Iris pigment epithelial cell (primary cell): Measurements from ENCODE around the gene HOXC10.

ENCODE experiments used
- DNase-seq: peaks from one replicate; pipeline ENCODE4 v3.0.0-alpha.2; 2011; ENCODE audit warnings: low read depth

Gene HOXC10

DNA sequence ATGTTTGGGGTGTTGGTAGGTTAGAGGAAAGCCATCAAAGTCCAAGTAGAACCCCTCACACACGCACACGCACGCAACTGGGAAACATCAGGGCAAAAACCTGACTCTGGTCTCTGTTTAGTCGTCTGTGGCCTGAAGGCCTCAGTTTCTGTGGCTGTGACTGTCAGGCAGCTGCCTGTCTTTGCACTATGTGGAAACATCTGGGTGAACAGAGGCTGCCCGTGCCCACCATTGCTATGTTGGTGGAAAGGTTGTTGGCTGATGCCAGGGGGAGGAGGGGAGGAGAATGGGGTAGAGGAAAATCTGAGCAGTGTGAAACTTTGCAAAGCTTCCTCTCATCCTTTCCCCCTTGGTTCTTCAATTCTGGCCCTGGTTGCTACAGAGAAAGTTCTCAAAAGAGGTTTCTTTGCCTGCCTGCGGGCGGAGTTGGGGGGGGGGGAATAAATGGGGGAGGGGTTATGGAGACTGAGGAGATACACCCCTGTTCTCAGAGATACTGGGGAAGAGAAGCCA, 7.5 kb downstream of the HOXC10 start:
- no peak for DNase-seq

DNA sequence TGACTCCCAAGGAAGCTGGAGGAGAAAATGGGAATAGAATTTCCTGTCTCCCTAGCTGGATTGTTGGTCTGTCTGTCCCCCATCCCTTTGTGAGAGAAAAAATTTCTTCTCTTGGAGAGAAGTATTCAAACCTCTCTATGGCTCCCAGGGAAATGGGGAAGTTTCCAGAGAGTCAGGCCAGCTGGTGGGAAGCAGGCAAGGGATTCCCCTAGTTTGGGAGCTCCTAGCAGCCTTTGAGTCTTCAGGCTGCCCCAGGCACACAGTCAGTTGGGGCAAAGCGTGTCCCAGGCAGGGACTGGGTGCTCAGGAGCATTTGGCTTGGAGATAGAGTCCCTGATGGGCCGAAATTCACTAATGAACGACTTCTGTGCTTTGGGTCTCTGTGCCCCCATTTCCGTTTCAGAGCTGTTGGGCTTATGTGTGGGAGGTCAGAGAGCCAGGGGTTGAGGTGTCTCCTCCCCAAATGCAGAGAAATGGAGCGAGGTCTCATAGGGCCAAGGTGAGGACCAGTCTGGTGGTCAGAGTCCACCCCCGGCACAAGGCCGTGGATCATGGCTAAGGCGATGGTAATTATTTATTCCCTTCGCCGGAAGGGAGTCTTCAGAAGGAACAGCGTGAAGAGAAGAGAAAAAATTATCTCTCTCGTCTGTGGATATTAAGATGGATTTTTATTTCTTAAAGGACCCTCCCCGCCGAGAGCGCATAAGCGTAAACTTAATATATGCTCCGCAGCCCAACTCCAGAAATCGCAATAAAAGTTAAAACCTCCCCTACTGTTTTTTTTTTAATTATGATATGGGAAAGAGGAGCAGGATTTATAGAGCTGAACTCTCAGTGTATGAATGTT, 8.4 kb downstream of the HOXC10 start:
- no peak for DNase-seq

GRCh38 chr12:53994009-53994263, 9.0 kb downstream of the HOXC10 start:
- DNase-seq = no peak

DNA sequence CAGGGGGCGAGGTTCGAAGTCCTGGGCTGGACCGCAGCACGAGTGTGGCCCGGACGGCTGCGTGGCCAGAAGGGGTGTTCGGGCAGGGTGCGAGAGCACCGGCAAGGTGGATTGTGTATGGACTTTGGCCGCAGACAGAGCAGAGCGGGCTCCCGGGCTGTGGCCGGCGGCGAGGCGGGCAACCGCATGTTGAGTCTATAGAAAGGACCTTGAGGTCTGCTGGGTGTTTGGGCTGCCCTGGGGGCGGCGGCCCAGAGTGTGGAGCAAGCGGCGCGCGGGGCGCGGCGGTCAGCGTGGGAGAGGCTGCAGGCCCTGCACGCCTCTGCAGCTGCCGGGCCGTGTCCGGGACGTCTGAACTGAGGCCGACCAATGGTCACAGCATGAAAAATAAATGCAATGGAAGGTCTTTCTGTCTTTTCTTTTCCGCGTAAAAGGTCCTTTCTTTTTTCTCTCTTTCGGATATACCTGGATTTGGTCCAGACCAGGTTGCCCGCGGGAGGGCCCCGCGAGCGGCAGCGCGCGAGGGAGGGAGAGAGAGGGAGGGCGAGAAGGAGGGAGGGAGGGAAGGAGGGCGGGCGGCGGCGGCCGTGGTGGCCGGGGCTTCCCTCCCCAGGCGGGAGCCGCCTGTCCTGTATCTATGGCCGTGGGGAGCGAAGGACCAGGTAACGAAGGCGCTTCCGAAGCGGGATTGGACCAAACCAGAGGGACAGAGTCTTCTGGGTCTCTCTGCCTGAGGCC, 9.5 kb downstream of the HOXC10 start:
- no peak for DNase-seq

GRCh38 chr12:53995002-53995377, 10.0 kb downstream of the HOXC10 start:
- DNase-seq = no peak

GRCh38 chr12:53995378-53996239, 10.7 kb downstream of the HOXC10 start:
- DNase-seq = peak; percentile 17

GRCh38 chr12:53996240-53997203, 11.6 kb downstream of the HOXC10 start:
- no peak for DNase-seq

DNA sequence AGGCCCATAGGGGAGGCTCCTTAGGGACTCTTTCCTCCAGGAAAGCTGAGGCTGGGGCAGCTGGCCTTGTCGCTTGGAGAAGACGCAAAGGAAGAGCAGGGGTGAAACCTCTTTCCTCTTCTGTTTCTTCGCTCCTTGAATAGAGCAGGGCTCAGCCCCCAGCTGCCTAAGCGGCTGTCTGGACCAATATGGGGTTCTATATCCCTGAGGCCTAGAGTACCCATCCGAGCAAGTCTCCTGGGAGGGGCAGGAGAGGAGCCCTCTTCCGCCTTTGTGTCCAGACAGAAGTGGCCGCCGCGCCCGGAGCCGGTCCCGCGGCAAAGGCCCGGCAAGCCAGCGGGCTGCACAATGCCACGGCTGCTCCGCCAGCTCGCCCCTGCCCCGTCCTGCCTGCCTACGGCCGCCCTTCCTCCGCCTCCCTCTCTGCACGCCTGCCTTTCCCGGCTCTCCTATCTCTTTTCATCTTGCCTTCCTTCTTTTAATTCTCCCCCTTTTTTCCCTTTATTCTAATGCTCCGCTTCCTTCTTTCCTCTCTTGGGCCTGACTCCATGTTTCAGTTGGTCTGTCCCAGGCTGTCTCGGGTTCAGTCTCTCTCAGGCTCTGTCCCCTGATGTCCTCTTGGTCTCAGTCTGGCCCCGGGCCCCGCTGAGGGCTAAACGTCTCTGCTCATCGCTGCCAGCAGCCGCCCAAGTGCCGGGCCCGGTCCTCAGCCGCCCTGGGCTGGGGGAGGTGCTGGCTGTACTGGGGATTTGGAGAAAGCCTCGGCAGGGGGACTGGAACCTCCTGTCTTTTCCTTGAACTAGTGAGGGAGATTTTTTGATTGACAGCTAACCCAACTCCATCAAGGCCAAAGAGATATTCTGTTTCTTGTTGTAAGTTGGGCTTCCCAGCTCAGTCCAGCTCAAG, 12.5 kb downstream of the HOXC10 start:
- no peak for DNase-seq

DNA sequence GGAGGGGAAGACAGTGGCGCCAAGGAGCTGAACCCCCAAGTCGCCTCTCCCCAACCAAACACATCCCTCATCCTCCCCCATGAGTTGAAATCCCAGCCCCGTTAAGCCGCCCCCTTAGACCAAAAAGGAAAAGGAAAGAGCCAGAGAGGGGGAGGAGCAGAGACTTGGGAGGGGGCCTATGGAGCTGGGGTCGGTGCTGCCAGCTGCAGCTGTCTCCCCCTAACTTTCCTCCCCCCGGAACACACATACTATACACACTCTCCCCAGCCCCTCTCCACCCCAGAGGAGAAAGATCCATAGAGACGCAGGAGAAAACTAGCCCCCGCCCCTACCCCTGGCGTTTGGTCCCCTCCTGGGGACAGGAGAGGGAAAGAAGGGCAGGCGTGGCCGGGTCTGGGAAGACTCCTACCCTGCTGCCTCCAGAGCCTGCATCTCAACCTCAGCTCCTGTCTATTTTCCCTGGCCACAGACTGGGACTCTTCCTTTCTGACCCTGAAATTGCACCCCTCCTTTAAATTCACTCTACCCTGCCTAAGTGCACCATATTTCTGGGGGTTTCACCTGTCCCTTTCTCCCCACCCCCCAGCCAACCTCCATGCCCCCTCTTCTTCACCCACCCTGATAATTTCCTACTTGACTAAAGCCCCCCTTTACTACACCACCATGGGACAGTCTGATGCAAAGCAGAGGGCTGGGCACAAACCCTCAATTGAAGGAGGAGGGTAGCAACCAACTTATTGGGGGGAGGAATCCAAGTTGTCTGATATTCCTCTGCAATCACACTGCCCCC, 13.4 kb downstream of the HOXC10 start:
- no peak for DNase-seq

- no peak for DNase-seq
Observed at GRCh38 chr12:53998900-53999236, 13.9 kb downstream of the HOXC10 start.

DNA sequence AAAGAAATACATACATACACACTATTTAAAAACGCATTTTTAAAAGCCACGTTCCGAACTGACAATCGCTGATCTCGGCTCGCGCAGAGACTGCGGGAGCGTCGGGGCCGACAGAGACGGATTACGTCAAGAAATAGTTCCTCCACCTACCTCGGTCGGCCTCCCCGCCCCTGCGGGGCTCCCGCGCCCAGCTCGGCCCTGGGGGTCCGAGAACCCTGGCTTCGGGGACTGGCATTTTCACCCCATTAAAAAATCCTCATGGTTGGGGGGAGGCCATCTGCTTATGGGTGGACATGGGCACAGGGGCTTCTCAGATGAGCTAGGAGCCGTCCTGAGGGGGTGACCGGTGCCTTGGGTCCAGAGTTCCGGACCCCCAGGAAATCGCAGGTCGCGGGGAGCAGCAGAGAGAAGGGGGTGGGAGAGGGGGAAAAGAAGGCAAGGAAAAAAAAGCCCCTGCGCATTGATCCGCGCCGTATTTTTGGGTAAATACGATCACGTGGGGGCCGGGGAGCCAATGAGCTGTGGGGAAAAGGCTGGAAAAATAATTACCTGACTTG, 14.7 kb downstream of the HOXC10 start:
- DNase-seq = peak; percentile 59

DNA sequence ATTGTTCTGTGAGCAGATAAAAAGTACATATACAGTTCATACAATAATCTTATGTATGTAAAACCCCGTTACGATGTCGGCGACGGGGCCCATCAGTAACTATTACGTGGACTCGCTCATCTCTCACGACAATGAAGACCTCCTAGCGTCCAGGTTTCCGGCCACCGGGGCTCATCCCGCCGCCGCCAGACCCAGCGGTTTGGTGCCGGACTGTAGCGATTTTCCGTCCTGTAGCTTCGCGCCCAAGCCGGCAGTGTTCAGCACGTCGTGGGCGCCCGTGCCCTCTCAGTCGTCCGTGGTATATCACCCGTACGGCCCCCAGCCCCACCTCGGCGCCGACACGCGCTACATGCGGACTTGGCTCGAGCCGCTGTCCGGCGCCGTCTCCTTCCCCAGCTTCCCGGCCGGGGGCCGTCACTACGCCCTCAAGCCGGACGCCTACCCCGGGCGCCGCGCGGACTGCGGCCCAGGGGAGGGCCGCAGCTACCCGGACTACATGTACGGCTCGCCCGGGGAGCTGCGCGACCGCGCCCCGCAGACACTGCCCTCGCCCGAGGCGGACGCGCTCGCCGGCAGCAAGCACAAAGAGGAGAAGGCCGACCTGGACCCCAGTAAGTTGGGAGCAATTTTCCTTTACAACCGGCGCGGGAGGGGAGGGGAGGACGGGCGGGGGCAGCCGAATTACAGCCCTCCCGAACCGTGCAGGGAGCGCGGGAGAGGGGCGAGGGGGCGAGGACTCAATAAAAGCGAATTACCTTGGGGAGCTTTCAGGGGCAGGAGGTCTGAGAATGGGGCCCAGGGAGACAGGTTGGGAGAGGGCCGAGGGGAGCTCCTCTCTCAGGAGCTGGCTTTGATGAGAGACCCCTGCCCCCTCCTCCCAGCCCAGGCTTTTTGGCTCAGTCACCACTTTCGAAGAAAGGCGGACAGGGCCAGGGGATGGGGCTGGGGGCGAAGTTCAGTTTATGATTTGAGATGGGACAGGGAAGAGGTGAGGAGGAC, 15.5 kb downstream of the HOXC10 start, which contains the start of gene HOXC9:
Gene HOXC9 (plus strand): TSS at position 46 of the 999 bp plus-strand sequence. CDS start 28 bp downstream, at position 74.
- DNase-seq = peak; percentile 16

DNA sequence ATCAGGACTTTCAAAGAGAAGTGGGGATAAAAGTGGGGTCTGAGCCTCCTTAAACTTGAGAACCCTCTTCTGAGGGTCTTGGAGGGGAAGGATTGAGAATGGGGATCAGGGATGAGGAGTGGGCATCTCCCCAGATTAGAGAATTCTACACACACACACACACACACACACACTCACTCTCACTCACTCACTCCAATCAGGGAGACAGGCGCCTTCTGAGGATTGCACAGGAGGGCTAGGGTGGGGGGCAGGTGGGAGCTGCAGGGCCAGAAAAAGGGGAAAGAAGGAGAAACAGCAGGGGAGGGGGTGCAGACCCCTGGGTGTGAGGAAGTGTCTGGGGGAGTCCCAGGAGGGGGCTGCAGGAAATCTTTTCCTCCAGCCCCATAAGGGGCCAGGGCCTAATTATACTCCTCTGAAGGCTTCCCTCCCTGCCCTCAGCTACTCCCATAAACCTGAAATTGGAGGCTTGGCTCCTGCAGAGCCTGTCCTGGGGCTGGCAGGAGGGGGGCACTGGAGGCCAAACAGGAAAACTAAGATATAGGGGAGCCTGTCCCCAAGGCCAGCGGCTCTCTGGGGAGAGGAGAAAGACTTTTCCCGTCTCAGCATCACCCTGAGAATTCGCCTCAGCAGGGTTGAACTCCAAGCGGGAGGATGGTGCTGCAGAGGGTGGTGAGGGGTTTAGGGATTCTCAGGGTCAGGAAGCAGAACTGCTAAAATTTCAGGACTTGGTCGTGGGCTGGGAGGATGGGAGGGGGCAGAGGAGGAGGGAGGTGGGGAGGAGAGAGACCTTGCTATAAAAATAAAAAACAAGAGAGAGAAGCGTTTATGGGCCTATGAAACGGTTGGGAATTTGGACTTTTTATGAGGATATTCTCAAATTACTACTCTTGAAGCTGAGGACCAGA, 16.6 kb downstream of the HOXC10 start:
- no peak for DNase-seq

- no peak for DNase-seq
Observed at GRCh38 chr12:54002278-54002914, 17.4 kb downstream of the HOXC10 start.

DNA sequence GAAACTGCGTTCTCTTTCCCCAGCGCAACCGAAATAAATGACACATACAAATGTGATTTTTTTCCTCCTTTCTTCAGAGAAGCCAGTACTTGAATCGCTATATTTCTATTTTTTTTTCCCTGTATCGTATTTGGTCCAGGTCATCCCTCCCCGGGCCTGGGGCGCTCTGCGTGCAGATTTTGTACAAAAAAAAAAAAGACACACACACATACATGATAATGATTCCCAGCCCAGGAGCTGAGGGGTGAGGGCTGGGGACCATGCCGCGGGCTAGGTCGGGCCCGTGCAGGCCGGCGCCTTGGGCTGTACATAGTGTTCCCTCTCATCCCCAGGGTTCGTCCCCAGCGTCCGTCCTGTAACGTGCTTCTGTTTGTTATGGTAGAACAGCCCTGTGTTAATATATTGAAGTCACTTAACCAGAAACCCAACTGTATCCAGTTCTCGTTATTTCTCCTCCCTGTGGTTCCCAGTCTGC, 18.0 kb downstream of the HOXC10 start:
- no peak for DNase-seq

DNA sequence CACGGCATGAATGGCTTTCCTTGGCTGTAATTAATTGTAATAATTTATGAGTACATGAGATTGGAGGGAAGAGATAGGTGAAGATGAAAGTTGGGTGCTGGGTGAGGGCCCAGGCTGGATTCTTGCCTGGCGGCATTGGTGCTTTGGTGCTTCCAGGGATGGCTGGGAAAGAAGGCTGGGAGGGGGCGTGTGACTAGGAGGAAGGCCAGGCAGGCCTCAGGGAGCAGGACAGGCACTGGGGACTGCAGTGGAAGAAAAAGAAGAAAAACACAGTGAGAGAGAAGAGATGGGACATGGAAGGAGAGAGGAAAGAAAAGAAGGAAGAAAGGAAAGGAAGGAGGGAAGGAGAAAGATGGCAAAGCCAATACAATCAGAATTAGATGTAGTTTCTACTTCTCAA, 18.7 kb downstream of the HOXC10 start:
- no peak for DNase-seq
